IMR-90 (cell line): ENCODE measurements around the gene ZNF280A. TPM values are rescaled to one million over a fixed set of nuclear protein-coding genes. Genes with fewer than 3 reads are reported as not detected.

Experiments
- ATAC-seq: fragments of 200-7000 bp; cut with Tn5 transposase; 2 replicates; pipeline ENCODE4 v1.9.1; 2020; ENCODE audit warnings: low read depth, mild to moderate bottlenecking, moderate library complexity
- BruUV-seq: library from RNA; stranded (reverse); fragments of 400-500 nt; replicated peaks from 2 replicates; lab custom pipeline; 2021; lab: Mats Ljungman, UMichigan
- CTCF ChIA-PET: fragments of 300-600 bp; formaldehyde crosslinking; extraction: SDS; loops from one replicate; lab custom pipeline; 2021; ENCODE audit warnings: antibody characterized with exemption; lab: Yijun Ruan, JAX
- POLR2A ChIA-PET: fragments of 300-600 bp; sonication (Branson Sonifier 250); formaldehyde crosslinking; loops from one replicate; lab custom pipeline; 2022; ENCODE audit warnings: antibody characterized with exemption; ENCODE audit not compliant: unreplicated experiment; lab: Charles Lee
- DNase-seq: peaks from one replicate; pipeline ENCODE4 v3.0.0; 2013
- H2AFZ ChIP-seq: replicated peaks from 2 replicates; pipeline ENCODE3; 2013; ENCODE audit warnings: low read length, mild to moderate bottlenecking; ENCODE audit not compliant: poor library complexity
- H2AK5ac ChIP-seq: 2 replicates; pipeline ENCODE4 v1.6.1; 2013; ENCODE audit warnings: low read depth, low read length, inconsistent platforms
- H2AK9ac ChIP-seq: replicated peaks from 2 replicates; pipeline ENCODE3; 2013; ENCODE audit warnings: mild to moderate bottlenecking, low read depth, low read length, moderate library complexity; ENCODE audit not compliant: poor library complexity
- H2BK120ac ChIP-seq: 2 replicates; pipeline ENCODE4 v1.6.1; 2013; ENCODE audit warnings: low read depth, low read length, inconsistent platforms
- H2BK15ac ChIP-seq: 3 replicates; pipeline ENCODE4 v1.6.1; 2013; ENCODE audit warnings: low read depth, low read length, inconsistent platforms
- H2BK20ac ChIP-seq: 2 replicates; pipeline ENCODE4 v1.6.1; 2013; ENCODE audit warnings: low read depth, mild to moderate bottlenecking, inconsistent platforms, low read length, moderate library complexity
- H2BK5ac ChIP-seq: 2 replicates; pipeline ENCODE4 v1.6.1; 2013; ENCODE audit warnings: mild to moderate bottlenecking, low read depth, low read length, inconsistent platforms; ENCODE audit not compliant: poor library complexity, severe bottlenecking
- H3K14ac ChIP-seq: replicated peaks from 2 replicates; pipeline ENCODE4 v1.6.1; 2013; ENCODE audit warnings: low read depth, low read length, inconsistent platforms
- H3K18ac ChIP-seq: 2 replicates; pipeline ENCODE4 v1.6.1; 2013; ENCODE audit warnings: low read depth, low read length, control low read depth
- H3K23ac ChIP-seq: 2 replicates; pipeline ENCODE4 v1.6.1; 2013; ENCODE audit warnings: low read depth, low read length, inconsistent platforms
- H3K27ac ChIP-seq: 2 replicates; pipeline ENCODE4 v1.5.1; 2013; ENCODE audit warnings: mild to moderate bottlenecking, control low read depth, low read length; ENCODE audit not compliant: insufficient read depth
- H3K27me3 ChIP-seq: 2 replicates; pipeline ENCODE4 v1.6.1; 2013; ENCODE audit warnings: low read length; ENCODE audit not compliant: control insufficient read depth, insufficient read depth
- H3K36me3 ChIP-seq: 2 replicates; pipeline ENCODE4 v1.6.1; 2013; ENCODE audit warnings: low read length, mixed read lengths; ENCODE audit not compliant: control insufficient read depth, insufficient read depth
- H3K4ac ChIP-seq: 2 replicates; pipeline ENCODE4 v1.6.1; 2013; ENCODE audit warnings: low read depth, low read length, inconsistent platforms
- H3K4me1 ChIP-seq: 2 replicates; pipeline ENCODE4 v1.6.1; 2013; ENCODE audit warnings: low read length, mixed read lengths; ENCODE audit not compliant: control insufficient read depth, insufficient read depth
- H3K4me2 ChIP-seq: 2 replicates; pipeline ENCODE4 v1.6.1; 2013; ENCODE audit warnings: low read depth, mild to moderate bottlenecking, control low read depth, low read length, moderate library complexity
- H3K4me3 ChIP-seq: 2 replicates; pipeline ENCODE4 v1.5.1; 2013; ENCODE audit warnings: low read depth, mild to moderate bottlenecking, control low read depth, low read length, moderate library complexity; ENCODE audit not compliant: insufficient read depth
- H3K56ac ChIP-seq: 2 replicates; pipeline ENCODE4 v1.6.1; 2013; ENCODE audit warnings: low read length, inconsistent platforms; ENCODE audit not compliant: insufficient read depth; ENCODE audit errors: extremely low read depth
- H3K79me1 ChIP-seq, 2 experiments: 2 replicates each; pipeline ENCODE4 v1.6.1; 2013; ENCODE audit warnings: low read length in 2 of 2, inconsistent platforms in 1 of 2, low read depth in 1 of 2
- H3K9ac ChIP-seq: 2 replicates; pipeline ENCODE4 v1.6.1; 2013; ENCODE audit warnings: low read depth, low read length, control low read depth
- H3K9me1 ChIP-seq: 2 replicates; pipeline ENCODE4 v1.6.1; 2013; ENCODE audit warnings: low read length, inconsistent platforms; ENCODE audit not compliant: insufficient read depth
- H3K9me3 ChIP-seq: 2 replicates; pipeline ENCODE4 v1.6.1; 2013; ENCODE audit warnings: low read length; ENCODE audit not compliant: control insufficient read depth, insufficient read depth
- H4K20me1 ChIP-seq: 2 replicates; pipeline ENCODE4 v1.6.1; 2013; ENCODE audit warnings: low read length, inconsistent platforms; ENCODE audit not compliant: insufficient read depth
- H4K5ac ChIP-seq: 2 replicates; pipeline ENCODE4 v1.6.1; 2013; ENCODE audit warnings: mild to moderate bottlenecking, low read depth, low read length, control low read depth
- H4K8ac ChIP-seq, 2 experiments: 2 replicates each; pipeline ENCODE4 v1.6.1; 2013; ENCODE audit warnings: low read depth in 2 of 2, low read length in 2 of 2, control low read depth in 1 of 2, inconsistent platforms in 1 of 2
- H4K91ac ChIP-seq: 2 replicates; pipeline ENCODE4 v1.6.1; 2013; ENCODE audit warnings: low read depth, low read length, inconsistent platforms; ENCODE audit not compliant: insufficient read depth
- BHLHE40 ChIP-seq: fragments of 150-350 bp; IDR thresholded peaks from 2 replicates; pipeline ENCODE4 v1.6.1; 2016; ENCODE audit warnings: mild to moderate bottlenecking, low read depth, low read length
- CHD1 ChIP-seq: IDR thresholded peaks from 2 replicates; pipeline ENCODE4 v1.6.1; 2012; ENCODE audit warnings: low read depth, low read length, improper control_type of control experiment
- FOS ChIP-seq: fragments of 150-350 bp; IDR thresholded peaks from 2 replicates; pipeline ENCODE4 v1.6.1; 2016; ENCODE audit warnings: low read depth, low read length
- MAFK ChIP-seq: IDR thresholded peaks from 2 replicates; pipeline ENCODE4 v1.6.1; 2012; ENCODE audit warnings: low read depth, low read length, improper control_type of control experiment
- MAZ ChIP-seq: IDR thresholded peaks from 2 replicates; pipeline ENCODE4 v1.6.1; 2012; ENCODE audit warnings: low read depth, mild to moderate bottlenecking, low read length, improper control_type of control experiment, moderate library complexity, borderline replicate concordance
- MXI1 ChIP-seq: IDR thresholded peaks from 2 replicates; pipeline ENCODE4 v1.6.1; 2012; ENCODE audit warnings: low read depth, mild to moderate bottlenecking, low read length, moderate library complexity, borderline replicate concordance
- NFE2L2 ChIP-seq: fragments of 150-350 bp; IDR thresholded peaks from 2 replicates; pipeline ENCODE4 v1.6.1; 2016; ENCODE audit warnings: low read depth, mild to moderate bottlenecking, low read length
- RAD21 ChIP-seq: IDR thresholded peaks from 2 replicates; pipeline ENCODE4 v1.6.1; 2012; ENCODE audit warnings: low read length, improper control_type of control experiment
- RCOR1 ChIP-seq: IDR thresholded peaks from 2 replicates; pipeline ENCODE4 v1.6.1; 2012; ENCODE audit warnings: mild to moderate bottlenecking, low read length, improper control_type of control experiment; ENCODE audit not compliant: insufficient replicate concordance
- RFX5 ChIP-seq: IDR thresholded peaks from 2 replicates; pipeline ENCODE4 v1.8.0; 2012; ENCODE audit warnings: low read depth, mild to moderate bottlenecking, low read length, moderate library complexity
- SMC3 ChIP-seq: fragments of 150-350 bp; IDR thresholded peaks from 2 replicates; pipeline ENCODE4 v1.6.1; 2016; ENCODE audit warnings: low read depth, mild to moderate bottlenecking, antibody characterized with exemption, low read length, moderate library complexity
- WGBS, 2 experiments: methylation state at CpG; one replicate each; pipeline versions ENCODE4 v1.1.5 to v1.1.7; 2013; ENCODE audit warnings: missing lambda C conversion rate in 2 of 2; ENCODE audit not compliant: insufficient read length in 1 of 2; ENCODE audit errors: extremely low coverage in 2 of 2; 5-methylcytosine and 5-hydroxymethylcytosine counted together
- dilution Hi-C: fragments of 300-500 bp; cut with HindIII; formaldehyde crosslinking; loops from one replicate; pipeline ENCODE4 v1.14.3; 2018; ENCODE audit warnings: low sequenced_read_pairs; ENCODE audit not compliant: unreplicated experiment
- in situ Hi-C: fragments of 300-500 bp; cut with MboI; formaldehyde crosslinking; loops from 3 replicates; pipeline ENCODE4 v1.14.3; 2019; ENCODE audit warnings: low sequenced_read_pairs, inconsistent platforms, mixed read lengths
- intact Hi-C: fragments of 100-400 bp; cut with micrococcal nuclease; formaldehyde crosslinking; loops from 2 replicates; pipeline ENCODE4 v1.10.0; 2022
- polyA plus RNA-seq, 3 experiments: library from polyadenylated mRNA; depleted of rRNA; stranded (reverse); fragments of >200 nt; gene quantifications; 2 replicates each; pipeline ENCODE4 v1.2.3, GENCODE V29; 2012; ENCODE audit warnings: low replicate concordance in 1 of 3
- total RNA-seq: library from RNA; depleted of rRNA; stranded (reverse); fragments of >200 nt; gene quantifications from 2 replicates; pipeline ENCODE4 v1.2.3, GENCODE V29; 2012
- TF ChIP-seq, protein P1 (sequence below): conservative IDR thresholded peaks from 2 replicates; pipeline ENCODE4 v1.5.1; 2012; ENCODE audit warnings: mild to moderate bottlenecking, low read depth, low read length, improper control_type of control experiment
- TF ChIP-seq, protein P2 (sequence below): fragments of 150-350 bp; IDR thresholded peaks from 2 replicates; pipeline ENCODE4 v1.6.1; 2017; ENCODE audit warnings: mild to moderate bottlenecking, antibody characterized with exemption, low read length, low read depth
- TF ChIP-seq, protein P3 (sequence below): fragments of 150-350 bp; IDR thresholded peaks from 2 replicates; pipeline ENCODE4 v1.6.1; 2016; ENCODE audit warnings: low read depth, mild to moderate bottlenecking, low read length, moderate library complexity, borderline replicate concordance

Gene ZNF280A
- total and polyA plus RNA-seq, 2 of the 4 experiments (the other 2 are of a cell fraction): not detected

DNA sequence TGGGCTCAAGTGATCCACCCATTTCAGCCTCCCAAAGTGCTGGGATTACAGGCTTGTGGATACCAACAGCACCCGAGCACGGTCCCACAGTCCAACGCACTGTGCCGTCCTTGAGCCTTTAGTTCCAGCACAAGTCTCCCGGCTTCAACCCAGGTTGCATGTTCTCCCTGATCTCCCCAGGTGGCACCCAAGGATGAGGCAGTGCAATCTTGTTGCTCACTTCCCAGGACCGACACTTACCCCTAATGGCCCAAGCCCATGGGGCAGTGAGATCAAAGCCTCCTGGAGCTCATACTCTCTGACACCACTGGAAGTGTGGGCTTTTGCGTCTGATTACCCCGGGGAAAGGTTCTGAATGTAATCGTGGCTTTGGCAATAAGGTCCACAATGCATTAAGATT, 35.5 kb upstream of the ZNF280A start:
- H3K27me3 ChIP-seq: peaks cover 3% of the 10 kb centered on the region
- H4K8ac ChIP-seq: no peak overlapping the region
- DNase-seq (no peak), ATAC-seq (no peak)
- no peak overlapping the region for H3K4me3 ChIP-seq
- no peak overlapping the region for H2BK20ac ChIP-seq
- dilution Hi-C loops (no loop called here), in situ Hi-C loops (no loop called here), intact Hi-C loops (no loop called here)
- H2AK9ac ChIP-seq: no peak overlapping the region
- no peak overlapping the region for H4K5ac ChIP-seq
- 78% methylated on average over 4 of the region's 9 CpGs; no CpG with 5 or more reads in 1 of the 2 experiments for WGBS, 2 experiments
- no peak overlapping the region for H2BK120ac ChIP-seq
- POLR2A ChIA-PET: no interaction called here
- H3K18ac ChIP-seq: no peak overlapping the region
- no peak overlapping the region for H3K23ac ChIP-seq
- H2BK5ac ChIP-seq: no peak overlapping the region
- H2AFZ ChIP-seq: no peak overlapping the region
- no peaks in the 10 kb centered on the region; the same call in 1 of the 2 replicates for H3K9me1 ChIP-seq
- H3K9ac ChIP-seq: no peak overlapping the region
- H3K4me2 ChIP-seq: no peak overlapping the region
- BruUV-seq: no TSS peak
- no peak overlapping the region for H3K14ac ChIP-seq
- H4K20me1 ChIP-seq: no peaks in the 10 kb centered on the region
- H3K9me3 ChIP-seq: no peaks in the 10 kb centered on the region
- CTCF ChIA-PET: no interaction called here
- H2BK15ac ChIP-seq: no peak overlapping the region
- no peaks in the 10 kb centered on the region for H3K79me1 ChIP-seq
- no peak for TF ChIP-seq MXI1
- TF ChIP-seq SMC3: no peak
- no peak for TF ChIP-seq CHD1
- TF ChIP-seq MAZ: no peak
- TF ChIP-seq, protein P1, sequence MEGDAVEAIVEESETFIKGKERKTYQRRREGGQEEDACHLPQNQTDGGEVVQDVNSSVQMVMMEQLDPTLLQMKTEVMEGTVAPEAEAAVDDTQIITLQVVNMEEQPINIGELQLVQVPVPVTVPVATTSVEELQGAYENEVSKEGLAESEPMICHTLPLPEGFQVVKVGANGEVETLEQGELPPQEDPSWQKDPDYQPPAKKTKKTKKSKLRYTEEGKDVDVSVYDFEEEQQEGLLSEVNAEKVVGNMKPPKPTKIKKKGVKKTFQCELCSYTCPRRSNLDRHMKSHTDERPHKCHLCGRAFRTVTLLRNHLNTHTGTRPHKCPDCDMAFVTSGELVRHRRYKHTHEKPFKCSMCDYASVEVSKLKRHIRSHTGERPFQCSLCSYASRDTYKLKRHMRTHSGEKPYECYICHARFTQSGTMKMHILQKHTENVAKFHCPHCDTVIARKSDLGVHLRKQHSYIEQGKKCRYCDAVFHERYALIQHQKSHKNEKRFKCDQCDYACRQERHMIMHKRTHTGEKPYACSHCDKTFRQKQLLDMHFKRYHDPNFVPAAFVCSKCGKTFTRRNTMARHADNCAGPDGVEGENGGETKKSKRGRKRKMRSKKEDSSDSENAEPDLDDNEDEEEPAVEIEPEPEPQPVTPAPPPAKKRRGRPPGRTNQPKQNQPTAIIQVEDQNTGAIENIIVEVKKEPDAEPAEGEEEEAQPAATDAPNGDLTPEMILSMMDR: no peak
- no peak for TF ChIP-seq MAFK
- TF ChIP-seq, protein P2, sequence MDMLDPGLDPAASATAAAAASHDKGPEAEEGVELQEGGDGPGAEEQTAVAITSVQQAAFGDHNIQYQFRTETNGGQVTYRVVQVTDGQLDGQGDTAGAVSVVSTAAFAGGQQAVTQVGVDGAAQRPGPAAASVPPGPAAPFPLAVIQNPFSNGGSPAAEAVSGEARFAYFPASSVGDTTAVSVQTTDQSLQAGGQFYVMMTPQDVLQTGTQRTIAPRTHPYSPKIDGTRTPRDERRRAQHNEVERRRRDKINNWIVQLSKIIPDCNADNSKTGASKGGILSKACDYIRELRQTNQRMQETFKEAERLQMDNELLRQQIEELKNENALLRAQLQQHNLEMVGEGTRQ: no peak
- TF ChIP-seq, protein P3, sequence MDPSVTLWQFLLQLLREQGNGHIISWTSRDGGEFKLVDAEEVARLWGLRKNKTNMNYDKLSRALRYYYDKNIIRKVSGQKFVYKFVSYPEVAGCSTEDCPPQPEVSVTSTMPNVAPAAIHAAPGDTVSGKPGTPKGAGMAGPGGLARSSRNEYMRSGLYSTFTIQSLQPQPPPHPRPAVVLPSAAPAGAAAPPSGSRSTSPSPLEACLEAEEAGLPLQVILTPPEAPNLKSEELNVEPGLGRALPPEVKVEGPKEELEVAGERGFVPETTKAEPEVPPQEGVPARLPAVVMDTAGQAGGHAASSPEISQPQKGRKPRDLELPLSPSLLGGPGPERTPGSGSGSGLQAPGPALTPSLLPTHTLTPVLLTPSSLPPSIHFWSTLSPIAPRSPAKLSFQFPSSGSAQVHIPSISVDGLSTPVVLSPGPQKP: no peak
- TF ChIP-seq BHLHE40: no peak
- no peak for TF ChIP-seq FOS
- no peak for TF ChIP-seq RFX5
- no peak for TF ChIP-seq RAD21
- no peak for TF ChIP-seq RCOR1
- no peak for TF ChIP-seq NFE2L2
- no peak overlapping the region for H4K91ac ChIP-seq
- H3K56ac ChIP-seq: no peak overlapping the region
- no peak overlapping the region for H2AK5ac ChIP-seq
- no peaks in the 10 kb centered on the region for H3K36me3 ChIP-seq
- H3K4me1 ChIP-seq: no peaks in the 10 kb centered on the region
- H3K27ac ChIP-seq: no peak overlapping the region
- no peak overlapping the region for H3K4ac ChIP-seq
